SU-DHL-6 (cell line): ENCODE measurements around the gene LRRC3B.

Source experiments
- H2AFZ ChIP-seq: fragments of 200-600 bp; sonication (generic); 2 replicates; pipeline ENCODE4 v1.6.1; 2014; ENCODE audit warnings: low read depth, mild to moderate bottlenecking, moderate library complexity, mixed read lengths, antibody characterized with exemption, low read length; ENCODE audit not compliant: severe bottlenecking
- H3F3A ChIP-seq: fragments of 200-600 bp; shearing (Covaris generic); 2 replicates; pipeline ENCODE4 v1.6.0; 2016; ENCODE audit warnings: antibody characterized with exemption, mild to moderate bottlenecking; ENCODE audit not compliant: insufficient read depth
- H3K27ac ChIP-seq: fragments of 200-600 bp; sonication (generic); 2 replicates; pipeline ENCODE4 v1.5.1; 2016; ENCODE audit warnings: low read depth, mild to moderate bottlenecking, low read length, moderate library complexity, mixed read lengths
- H3K27me3 ChIP-seq: fragments of 200-600 bp; sonication (generic), shearing (Covaris generic); 2 replicates; pipeline ENCODE4 v1.6.0; 2014; ENCODE audit warnings: mild to moderate bottlenecking, low read length
- H3K36me3 ChIP-seq: fragments of 200-600 bp; sonication (generic); 2 replicates; pipeline ENCODE4 v1.6.1; 2014; ENCODE audit warnings: mild to moderate bottlenecking, low read length, mixed read lengths
- H3K4me2 ChIP-seq: fragments of 300-600, 200-600 bp; shearing (Covaris generic), sonication (generic); 2 replicates; pipeline ENCODE4 v1.6.0; 2014; ENCODE audit warnings: low read length, low read depth, mild to moderate bottlenecking; ENCODE audit not compliant: poor library complexity, severe bottlenecking
- H3K4me3 ChIP-seq: fragments of 200-600 bp; sonication (generic); 2 replicates; pipeline ENCODE4 v1.5.1; 2014; ENCODE audit warnings: antibody characterized with exemption, low read length, mild to moderate bottlenecking, mixed read lengths; ENCODE audit not compliant: insufficient read depth, poor library complexity, severe bottlenecking
- H3K79me2 ChIP-seq: fragments of 200-600 bp; sonication (generic); 2 replicates; pipeline ENCODE4 v1.6.1; 2014; ENCODE audit warnings: mild to moderate bottlenecking, low read length, moderate library complexity; ENCODE audit not compliant: insufficient read depth
- H3K9ac ChIP-seq: fragments of 200-600 bp; sonication (generic); 2 replicates; pipeline ENCODE4 v1.7.0; 2014; ENCODE audit warnings: mild to moderate bottlenecking, low read length
- H3K9me2 ChIP-seq: fragments of 200-600 bp; sonication (generic); replicated peaks from 2 replicates; pipeline ENCODE4 v1.6.1; 2014; ENCODE audit warnings: low read length; ENCODE audit not compliant: insufficient read depth
- H3K9me3 ChIP-seq: fragments of 200-600 bp; sonication (generic); 2 replicates; pipeline ENCODE4 v1.6.1; 2014; ENCODE audit warnings: low read length, mixed read lengths; ENCODE audit not compliant: insufficient read depth
- H4K20me1 ChIP-seq: fragments of 200-600 bp; sonication (generic); 2 replicates; pipeline ENCODE4 v1.6.1; 2014; ENCODE audit warnings: low read depth, mild to moderate bottlenecking, antibody characterized with exemption, low read length, moderate library complexity, mixed read lengths
- CTCF ChIP-seq: fragments of 200-600 bp; sonication (generic); IDR thresholded peaks from one replicate; pipeline ENCODE4 v1.5.1; 2017; ENCODE audit warnings: antibody characterized with exemption, mild to moderate bottlenecking, low read length, moderate library complexity; ENCODE audit not compliant: insufficient read depth, poor library complexity, severe bottlenecking
- EZH2phosphoT487 ChIP-seq: fragments of 200-600 bp; sonication (generic), shearing (Covaris generic); conservative IDR thresholded peaks from 2 replicates; pipeline ENCODE4 v1.6.1; 2018; ENCODE audit warnings: mild to moderate bottlenecking, antibody characterized with exemption, low read length, moderate library complexity, mixed read lengths

The LRRC3B gene

GRCh38 chr3:26715431-26715830 is 92.9 kb downstream of the LRRC3B start:
- H3F3A ChIP-seq: no peaks in the 10 kb centered on the region
- H3K27ac ChIP-seq: no peak overlapping the region
- no peaks in the 10 kb centered on the region for H3K27me3 ChIP-seq
- no peaks in the 10 kb centered on the region for H3K9me3 ChIP-seq
- H3K36me3 ChIP-seq: no peaks in the 10 kb centered on the region
- H3K4me2 ChIP-seq: no peak overlapping the region
- no peaks in the 10 kb centered on the region for H3K9me2 ChIP-seq
- TF ChIP-seq CTCF (no peak), EZH2phosphoT487 (no peak)
- H3K4me3 ChIP-seq: no peak overlapping the region
- no peaks in the 10 kb centered on the region for H4K20me1 ChIP-seq
- H3K79me2 ChIP-seq: no peaks in the 10 kb centered on the region
- no peak overlapping the region for H3K9ac ChIP-seq
- no peak overlapping the region for H2AFZ ChIP-seq

- no peaks in the 10 kb centered on the region for H3K36me3 ChIP-seq
- 0 out of 2 replicates have a peak, but pooled peaks cover 3% of the 10 kb centered on the region for H3K27me3 ChIP-seq
- H3K4me3 ChIP-seq: no peak overlapping the region
- TF ChIP-seq EZH2phosphoT487: no peak
- no peak for TF ChIP-seq CTCF
- no peaks in the 10 kb centered on the region for H3K9me3 ChIP-seq
- no peak overlapping the region for H3K4me2 ChIP-seq
- H3K9me2 ChIP-seq: no peaks in the 10 kb centered on the region
- no peaks in the 10 kb centered on the region for H3F3A ChIP-seq
- H2AFZ ChIP-seq: no peak overlapping the region
- H3K79me2 ChIP-seq: no peaks in the 10 kb centered on the region
- H4K20me1 ChIP-seq: no peaks in the 10 kb centered on the region
- no peak overlapping the region for H3K27ac ChIP-seq
- H3K9ac ChIP-seq: no peak overlapping the region
Observed at GRCh38 chr3:26718315-26718714, 95.7 kb downstream of the LRRC3B start.

GRCh38 chr3:26719134-26719533 is 96.6 kb downstream of the LRRC3B start:
- Histone ChIP-seq H4K20me1 (no peaks in the 10 kb centered on the region), H3K9me2 (no peaks in the 10 kb centered on the region), H3K27me3 (0 out of 2 replicates have a peak, but pooled peaks cover 3% of the 10 kb centered on the region), H3K9ac (no peak overlapping the region), H2AFZ (no peak overlapping the region), H3F3A (no peaks in the 10 kb centered on the region), H3K9me3 (no peaks in the 10 kb centered on the region), H3K79me2 (no peaks in the 10 kb centered on the region), H3K27ac (no peak overlapping the region), H3K4me2 (no peak overlapping the region), H3K36me3 (no peaks in the 10 kb centered on the region), H3K4me3 (no peak overlapping the region)
- TF ChIP-seq CTCF (no peak), EZH2phosphoT487 (no peak)
